KMS-11 (cell line): Measurements from ENCODE around the gene UBTD1.
"Not testable (repeated sequence)": the region's sequence is repeated elsewhere in the genome, so short reads cannot be mapped to it uniquely, and the experiment has no call there.

Experiments used
- H2AFZ ChIP-seq: fragments of 200-600 bp; sonication (generic); 2 replicates; pipeline ENCODE4 v1.6.1; 2016; ENCODE audit warnings: antibody characterized with exemption, mixed run types, low read depth
- H3K27ac ChIP-seq: fragments of 200-600 bp; sonication (generic); 2 replicates; pipeline ENCODE4 v1.6.1; 2016; ENCODE audit warnings: mild to moderate bottlenecking, mixed run types
- H3K27me3 ChIP-seq: fragments of 200-600 bp; sonication (generic); 2 replicates; pipeline ENCODE4 v1.6.1; 2017; ENCODE audit warnings: mild to moderate bottlenecking, low read depth, mixed run types, moderate library complexity; ENCODE audit not compliant: insufficient read depth
- H3K36me3 ChIP-seq: fragments of 200-600 bp; sonication (generic); 2 replicates; pipeline ENCODE4 v1.6.1; 2017; ENCODE audit warnings: mild to moderate bottlenecking, mixed run types; ENCODE audit not compliant: insufficient read depth
- H3K4me1 ChIP-seq: fragments of 200-600 bp; sonication (generic); 2 replicates; pipeline ENCODE4 v1.6.1; 2016; ENCODE audit warnings: mild to moderate bottlenecking, low read depth, mixed run types; ENCODE audit not compliant: poor library complexity, severe bottlenecking
- H3K4me2 ChIP-seq: fragments of 200-600 bp; sonication (generic); 2 replicates; pipeline ENCODE4 v1.7.0; 2016; ENCODE audit warnings: mild to moderate bottlenecking, mixed run types
- H3K4me3 ChIP-seq: fragments of 200-600 bp; sonication (generic); IDR thresholded peaks from 2 replicates; pipeline ENCODE4 v1.6.1; 2017; ENCODE audit warnings: low read depth, low read length, mixed read lengths; ENCODE audit not compliant: insufficient read depth
- H3K79me2 ChIP-seq: fragments of 200-600 bp; sonication (generic); 2 replicates; pipeline ENCODE4 v1.6.1; 2016; ENCODE audit warnings: low read depth, mixed run types; ENCODE audit not compliant: insufficient read depth
- H3K9ac ChIP-seq: fragments of 200-600 bp; sonication (generic); 2 replicates; pipeline ENCODE4 v1.6.1; 2016; ENCODE audit warnings: mild to moderate bottlenecking, mixed run types
- H4K20me1 ChIP-seq: fragments of 200-600 bp; sonication (generic); 2 replicates; pipeline ENCODE4 v1.6.1; 2016; ENCODE audit warnings: mild to moderate bottlenecking, mixed run types; ENCODE audit not compliant: insufficient read depth
- TF ChIP-seq, protein P1 (sequence below): fragments of 200-600 bp; sonication (generic); conservative IDR thresholded peaks from 2 replicates; pipeline ENCODE4 v1.6.1; 2017; ENCODE audit warnings: low read depth, mild to moderate bottlenecking, antibody characterized with exemption, low read length, moderate library complexity, mixed read lengths

Gene UBTD1

DNA sequence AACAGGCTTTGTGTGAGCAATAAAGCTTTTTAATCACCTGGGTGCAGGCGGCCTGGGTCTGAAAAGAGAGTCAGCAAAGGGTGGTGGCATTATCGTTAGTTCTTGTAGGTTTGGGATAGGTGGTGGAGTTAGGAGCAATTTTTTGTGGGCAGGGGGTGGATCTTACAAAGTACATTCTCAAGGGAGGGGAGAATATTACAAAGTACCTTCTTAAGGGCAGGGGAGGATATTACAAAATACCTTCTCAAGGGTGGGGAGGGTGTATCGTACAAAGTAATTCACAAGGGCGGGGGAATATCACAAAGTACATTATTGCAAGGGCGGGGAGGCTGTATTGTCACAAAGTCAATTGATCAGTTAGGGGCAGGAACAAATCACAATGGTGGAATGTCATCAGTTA is 63.6 kb downstream of the UBTD1 start:
- H3K79me2 ChIP-seq, H3K36me3 ChIP-seq, H4K20me1 ChIP-seq, H3K4me2 ChIP-seq, H3K9ac ChIP-seq, H3K27me3 ChIP-seq, H3K4me3 ChIP-seq, H3K27ac ChIP-seq, H3K4me1 ChIP-seq, H2AFZ ChIP-seq: not testable (repeated sequence)

DNA sequence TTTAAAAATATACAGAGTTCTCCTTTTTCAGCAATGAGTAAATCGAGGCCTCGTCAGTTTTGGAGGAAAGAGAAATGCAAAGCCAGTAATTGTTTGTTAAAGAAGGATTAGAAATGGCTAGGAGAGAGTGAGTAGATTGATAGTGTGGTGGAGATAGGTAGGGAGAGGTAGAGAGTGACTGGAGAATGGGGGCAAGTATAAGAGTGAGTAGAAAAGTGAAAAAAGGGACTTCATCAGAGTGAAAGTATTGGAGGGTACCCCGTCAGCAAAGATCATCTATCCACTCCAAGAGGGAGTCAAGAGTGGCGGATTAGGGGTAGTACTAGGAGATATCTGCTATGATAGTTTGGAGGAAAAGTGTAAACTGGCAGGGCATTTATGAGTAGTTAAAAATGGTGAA is 64.6 kb downstream of the UBTD1 start:
- Histone ChIP-seq H3K79me2 (no peaks in the 10 kb centered on the region), H3K4me3 (no peak overlapping the region), H3K9ac (no peak overlapping the region), H4K20me1 (no peaks in the 10 kb centered on the region), H3K27me3 (no peaks in the 10 kb centered on the region), H3K4me1 (no peaks in the 10 kb centered on the region), H2AFZ (no peak overlapping the region), H3K4me2 (no peak overlapping the region), H3K36me3 (no peaks in the 10 kb centered on the region), H3K27ac (no peak overlapping the region)
- TF ChIP-seq, protein P1, sequence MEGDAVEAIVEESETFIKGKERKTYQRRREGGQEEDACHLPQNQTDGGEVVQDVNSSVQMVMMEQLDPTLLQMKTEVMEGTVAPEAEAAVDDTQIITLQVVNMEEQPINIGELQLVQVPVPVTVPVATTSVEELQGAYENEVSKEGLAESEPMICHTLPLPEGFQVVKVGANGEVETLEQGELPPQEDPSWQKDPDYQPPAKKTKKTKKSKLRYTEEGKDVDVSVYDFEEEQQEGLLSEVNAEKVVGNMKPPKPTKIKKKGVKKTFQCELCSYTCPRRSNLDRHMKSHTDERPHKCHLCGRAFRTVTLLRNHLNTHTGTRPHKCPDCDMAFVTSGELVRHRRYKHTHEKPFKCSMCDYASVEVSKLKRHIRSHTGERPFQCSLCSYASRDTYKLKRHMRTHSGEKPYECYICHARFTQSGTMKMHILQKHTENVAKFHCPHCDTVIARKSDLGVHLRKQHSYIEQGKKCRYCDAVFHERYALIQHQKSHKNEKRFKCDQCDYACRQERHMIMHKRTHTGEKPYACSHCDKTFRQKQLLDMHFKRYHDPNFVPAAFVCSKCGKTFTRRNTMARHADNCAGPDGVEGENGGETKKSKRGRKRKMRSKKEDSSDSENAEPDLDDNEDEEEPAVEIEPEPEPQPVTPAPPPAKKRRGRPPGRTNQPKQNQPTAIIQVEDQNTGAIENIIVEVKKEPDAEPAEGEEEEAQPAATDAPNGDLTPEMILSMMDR = no peak

DNA sequence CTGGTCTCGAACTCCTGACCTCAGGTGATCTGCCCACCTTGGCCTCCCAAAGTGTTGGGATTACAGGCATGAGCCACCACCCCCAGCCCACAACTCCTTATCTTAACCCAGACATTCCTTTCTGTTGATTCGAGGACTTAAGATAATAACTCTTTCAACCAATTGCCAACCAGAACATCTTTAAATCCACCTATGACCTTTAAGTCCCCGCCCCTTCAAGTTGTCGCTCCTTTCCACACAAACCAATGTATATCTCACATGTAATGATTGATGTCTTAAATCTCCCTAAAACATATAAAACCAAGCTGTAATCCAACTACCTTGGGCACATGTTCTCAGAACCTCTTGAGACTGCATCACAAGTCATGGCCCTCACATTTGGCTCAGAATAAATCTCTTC is 66.1 kb downstream of the UBTD1 start:
- Histone ChIP-seq H4K20me1 (no peaks in the 10 kb centered on the region), H3K4me2 (no peak overlapping the region), H2AFZ (no peak overlapping the region), H3K27ac (no peak overlapping the region), H3K27me3 (no peaks in the 10 kb centered on the region), H3K9ac (no peak overlapping the region), H3K4me3 (no peak overlapping the region), H3K79me2 (no peaks in the 10 kb centered on the region), H3K4me1 (no peaks in the 10 kb centered on the region), H3K36me3 (no peaks in the 10 kb centered on the region)
- TF ChIP-seq, protein P1 = no peak

DNA sequence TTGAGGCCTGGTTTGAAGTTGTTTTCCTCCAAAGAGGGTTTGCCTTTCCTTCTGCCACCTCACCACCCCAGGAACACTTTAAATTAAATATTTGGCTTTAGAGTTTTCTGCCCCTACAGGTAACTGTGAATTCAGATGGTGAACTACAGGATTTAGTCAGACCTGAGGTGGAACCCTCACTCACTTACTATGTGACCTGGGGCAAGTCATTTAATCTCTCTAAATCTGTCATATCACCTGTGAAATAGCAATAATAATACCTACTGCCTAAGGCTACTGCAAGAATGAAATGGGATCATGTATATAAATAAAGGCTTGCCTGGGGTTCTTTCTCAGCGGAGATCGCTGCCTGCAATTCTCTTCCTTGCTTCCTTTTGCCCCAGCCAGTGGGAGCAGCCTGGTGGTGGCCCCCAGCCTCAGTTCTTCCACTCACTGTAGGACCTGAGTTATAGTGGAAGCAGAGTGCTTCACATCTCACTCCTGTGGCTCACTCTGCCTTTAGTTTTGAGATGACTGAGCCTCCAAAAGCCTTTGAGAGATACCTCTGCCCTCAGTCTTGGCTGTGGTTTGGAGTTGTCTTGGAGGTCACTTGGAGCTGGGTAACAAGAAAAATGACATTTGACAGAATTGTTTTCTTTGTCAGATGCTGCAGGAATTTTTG is 67.7 kb downstream of the UBTD1 start:
- H4K20me1 ChIP-seq = no peaks in the 10 kb centered on the region
- TF ChIP-seq, protein P1 = no peak
- no peaks in the 10 kb centered on the region for H3K4me1 ChIP-seq
- no peaks in the 10 kb centered on the region for H3K36me3 ChIP-seq
- no peak overlapping the region for H3K4me3 ChIP-seq
- H3K27me3 ChIP-seq = no peaks in the 10 kb centered on the region
- H3K4me2 ChIP-seq = no peak overlapping the region
- H2AFZ ChIP-seq = no peak overlapping the region
- H3K9ac ChIP-seq = no peak overlapping the region
- no peak overlapping the region for H3K27ac ChIP-seq
- H3K79me2 ChIP-seq = no peaks in the 10 kb centered on the region

DNA sequence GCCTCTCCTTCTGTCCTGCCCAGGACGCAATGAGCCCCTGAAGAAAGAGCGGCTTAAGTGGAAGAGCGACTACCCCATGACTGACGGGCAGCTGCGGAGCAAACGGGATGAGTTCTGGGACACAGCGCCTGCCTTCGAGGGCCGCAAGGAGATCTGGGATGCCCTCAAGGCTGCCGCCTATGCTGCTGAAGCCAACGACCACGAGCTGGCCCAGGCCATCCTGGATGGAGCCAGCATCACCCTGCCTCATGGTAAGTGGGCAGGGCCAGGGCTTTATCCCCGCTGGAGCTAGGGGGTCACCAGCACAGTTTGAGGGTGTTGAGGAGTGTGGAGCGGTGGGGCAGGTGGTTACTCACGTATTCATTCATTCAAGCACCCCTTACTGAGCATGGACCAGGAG is 69.2 kb downstream of the UBTD1 start:
- H3K9ac ChIP-seq = no peak overlapping the region
- no peaks in the 10 kb centered on the region for H3K36me3 ChIP-seq
- H2AFZ ChIP-seq = no peak overlapping the region
- no peaks in the 10 kb centered on the region for H3K4me1 ChIP-seq
- TF ChIP-seq, protein P1 = no peak
- no peak overlapping the region for H3K4me2 ChIP-seq
- H3K27me3 ChIP-seq = no peaks in the 10 kb centered on the region
- no peak overlapping the region for H3K4me3 ChIP-seq
- no peaks in the 10 kb centered on the region for H3K79me2 ChIP-seq
- H3K27ac ChIP-seq = no peak overlapping the region
- no peaks in the 10 kb centered on the region for H4K20me1 ChIP-seq
